ENCODE results near the gene TIMELESS.

DNA sequence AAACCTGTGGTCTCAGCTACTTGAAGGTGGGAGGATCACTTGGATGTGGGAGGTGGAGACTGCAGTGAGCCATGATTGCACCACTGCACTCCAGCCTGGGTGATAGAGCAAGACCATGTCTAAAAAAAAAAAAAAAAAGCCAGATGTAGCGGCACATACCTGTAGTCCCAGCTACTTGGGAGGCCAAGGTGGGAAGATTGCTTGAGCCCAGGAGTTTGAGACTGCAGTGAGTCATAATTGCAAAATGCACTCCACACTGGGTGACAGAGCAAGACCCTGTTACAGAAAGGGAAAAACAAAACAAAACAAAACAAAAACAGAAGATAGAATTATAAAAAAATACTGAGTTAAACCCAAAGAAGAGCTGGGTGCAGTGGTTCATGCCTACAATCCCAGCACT lies 57.5 kb downstream of the TIMELESS start:
- no peak for TF ChIP-seq POLR2AphosphoS5 (IDR thresholded peaks at IDR 0.05)
- TF ChIP-seq, protein P1, sequence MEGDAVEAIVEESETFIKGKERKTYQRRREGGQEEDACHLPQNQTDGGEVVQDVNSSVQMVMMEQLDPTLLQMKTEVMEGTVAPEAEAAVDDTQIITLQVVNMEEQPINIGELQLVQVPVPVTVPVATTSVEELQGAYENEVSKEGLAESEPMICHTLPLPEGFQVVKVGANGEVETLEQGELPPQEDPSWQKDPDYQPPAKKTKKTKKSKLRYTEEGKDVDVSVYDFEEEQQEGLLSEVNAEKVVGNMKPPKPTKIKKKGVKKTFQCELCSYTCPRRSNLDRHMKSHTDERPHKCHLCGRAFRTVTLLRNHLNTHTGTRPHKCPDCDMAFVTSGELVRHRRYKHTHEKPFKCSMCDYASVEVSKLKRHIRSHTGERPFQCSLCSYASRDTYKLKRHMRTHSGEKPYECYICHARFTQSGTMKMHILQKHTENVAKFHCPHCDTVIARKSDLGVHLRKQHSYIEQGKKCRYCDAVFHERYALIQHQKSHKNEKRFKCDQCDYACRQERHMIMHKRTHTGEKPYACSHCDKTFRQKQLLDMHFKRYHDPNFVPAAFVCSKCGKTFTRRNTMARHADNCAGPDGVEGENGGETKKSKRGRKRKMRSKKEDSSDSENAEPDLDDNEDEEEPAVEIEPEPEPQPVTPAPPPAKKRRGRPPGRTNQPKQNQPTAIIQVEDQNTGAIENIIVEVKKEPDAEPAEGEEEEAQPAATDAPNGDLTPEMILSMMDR (IDR thresholded peaks at IDR 0.05), result no peak

All from gastroesophageal sphincter (tissue), 3 donors.